H1 (cell line): Measurements from ENCODE around the gene CCDC33. TPM values are rescaled to one million over a fixed set of nuclear protein-coding genes. Genes with fewer than 3 reads are reported as not detected.

ENCODE experiments used
- RAD21 ChIP-seq, 2 experiments: IDR thresholded peaks in 1 of 2; conservative IDR thresholded peaks in 1 of 2; 2 replicates each; pipeline ENCODE4 v1.6.1; 2011; ENCODE audit warnings: low read depth in 2 of 2, low read length in 2 of 2, improper control_type of control experiment in 1 of 2, inconsistent platforms in 1 of 2, mild to moderate bottlenecking in 1 of 2, moderate library complexity in 1 of 2
- polyA plus RNA-seq, 7 experiments: library from polyadenylated mRNA; depleted of rRNA in 3 of 7; stranded (reverse) in 5 of 7; unstranded in 2 of 7; fragments of >200 nt in 5 of 7; fragments of 200-250 nt in 2 of 7; gene quantifications; 1 replicate in 5 of 7; 2 replicates in 1 of 7; 4 replicates in 1 of 7; pipeline versions ENCODE4 v1.2.1 to v1.2.3, GENCODE V29; 2011 to 2013; ENCODE audit warnings: missing spikeins in 2 of 7, mixed read lengths in 2 of 7
- total RNA-seq: library from RNA; stranded (reverse); fragmentation: NEBNext Ultra II Directional; extraction: Animal tissue kit (Norgen Biotek cat#: 25700); gene quantifications from 2 replicates; pipeline ENCODE4 v1.2.1, GENCODE V29; 2021

Gene CCDC33
- total and polyA plus RNA-seq, 2 of the 8 experiments (the other 6 are each of a cell fraction or from before 2014, with no cell fraction given): 2.0 to 2.7 TPM

- no peak for TF ChIP-seq RAD21 (IDR thresholded peaks at IDR 0.05 in 1 of 2, conservative IDR thresholded peaks at IDR 0.05 in 1 of 2; ENCODE audit: low read depth in 2 of 2, low read length in 2 of 2)
These were observed 140.9 kb downstream of the CCDC33 start (continued) for GRCh38 chr15:74376825-74377581.
